ENCODE data around the gene ATF6B.
A peak's percentile ranks its signal among the peaks of the same experiment; 100 is the strongest.

Gene ATF6B

GRCh38 chr6:32129297-32130088 is 1.4 kb upstream of the ATF6B start:
- no peak for DNase-seq

GRCh38 chr6:32128751-32129296 is 778 bp upstream of the ATF6B start:
- no peak for DNase-seq

DNA sequence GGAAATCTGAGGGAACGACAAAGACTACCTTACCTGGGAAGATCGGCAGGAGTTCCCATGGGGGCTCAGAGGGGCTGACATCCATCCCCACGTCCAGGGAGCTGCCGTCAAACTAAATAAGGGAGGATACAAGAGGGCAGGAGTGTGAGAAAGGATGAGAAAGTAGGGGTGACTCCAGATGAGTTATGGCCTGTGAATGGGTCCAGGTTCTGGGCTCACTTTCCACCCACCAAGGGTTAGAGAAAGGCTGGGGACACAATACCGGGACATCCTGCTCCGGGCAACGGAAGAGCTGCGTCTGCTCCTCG is 683 bp downstream of the ATF6B start:
- no peak for DNase-seq

- DNase-seq: no peak
These were observed 1.2 kb downstream of the ATF6B start for GRCh38 chr6:32126880-32127279.

GRCh38 chr6:32123681-32124080 is 4.4 kb downstream of the ATF6B start:
- no peak for DNase-seq

- no peak for DNase-seq
These were observed 7.4 kb downstream of the ATF6B start for GRCh38 chr6:32120573-32121059.

GRCh38 chr6:32118782-32119628 is 9.0 kb downstream of the ATF6B start:
- peak; percentile 63 for DNase-seq

DNA sequence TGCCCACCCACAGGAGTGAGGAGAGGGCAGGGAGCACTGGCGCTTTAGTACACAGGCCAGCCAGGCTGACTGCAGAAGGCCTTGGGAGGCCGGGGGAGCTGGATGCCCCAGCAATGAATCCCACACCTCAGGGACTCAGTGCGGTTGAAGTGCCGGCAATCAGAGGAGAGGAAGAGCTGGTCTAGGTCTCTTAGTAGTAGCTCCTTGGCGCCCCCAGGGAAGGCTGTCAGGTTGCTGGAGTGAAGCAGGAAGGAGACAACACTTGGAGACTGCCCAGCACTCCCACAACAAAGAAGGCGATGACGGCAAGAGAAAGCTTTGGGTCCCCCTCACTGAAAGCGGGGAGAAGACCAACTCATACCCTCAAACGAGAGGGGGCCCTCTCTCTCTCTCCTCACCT is 10.6 kb downstream of the ATF6B start:
- DNase-seq: no peak

GRCh38 chr6:32116674-32117073 is 11.4 kb downstream of the ATF6B start:
- DNase-seq: no peak

DNA sequence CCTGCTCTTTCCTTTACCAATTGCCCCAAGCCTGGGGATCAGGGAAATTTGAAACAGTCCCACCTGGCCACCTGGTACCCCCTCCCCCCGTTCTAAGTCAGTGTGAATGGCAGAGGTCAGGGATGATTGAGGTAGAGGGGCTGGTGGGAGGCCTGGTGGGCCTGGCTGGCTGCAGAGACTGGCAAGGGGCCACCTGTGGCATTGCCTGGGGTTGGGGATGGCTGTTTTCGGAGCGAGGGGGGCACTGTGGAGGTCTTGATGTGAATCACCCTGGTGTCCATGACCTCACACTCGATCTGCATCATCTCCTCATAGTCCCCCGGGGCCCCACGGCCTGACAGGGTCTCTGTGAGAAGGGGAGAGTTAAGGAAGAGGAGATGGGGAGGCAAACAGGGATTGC is 12.4 kb downstream of the ATF6B start:
- no peak for DNase-seq

- DNase-seq: no peak
These were observed 13.2 kb downstream of the ATF6B start for GRCh38 chr6:32114796-32115195.

DNA sequence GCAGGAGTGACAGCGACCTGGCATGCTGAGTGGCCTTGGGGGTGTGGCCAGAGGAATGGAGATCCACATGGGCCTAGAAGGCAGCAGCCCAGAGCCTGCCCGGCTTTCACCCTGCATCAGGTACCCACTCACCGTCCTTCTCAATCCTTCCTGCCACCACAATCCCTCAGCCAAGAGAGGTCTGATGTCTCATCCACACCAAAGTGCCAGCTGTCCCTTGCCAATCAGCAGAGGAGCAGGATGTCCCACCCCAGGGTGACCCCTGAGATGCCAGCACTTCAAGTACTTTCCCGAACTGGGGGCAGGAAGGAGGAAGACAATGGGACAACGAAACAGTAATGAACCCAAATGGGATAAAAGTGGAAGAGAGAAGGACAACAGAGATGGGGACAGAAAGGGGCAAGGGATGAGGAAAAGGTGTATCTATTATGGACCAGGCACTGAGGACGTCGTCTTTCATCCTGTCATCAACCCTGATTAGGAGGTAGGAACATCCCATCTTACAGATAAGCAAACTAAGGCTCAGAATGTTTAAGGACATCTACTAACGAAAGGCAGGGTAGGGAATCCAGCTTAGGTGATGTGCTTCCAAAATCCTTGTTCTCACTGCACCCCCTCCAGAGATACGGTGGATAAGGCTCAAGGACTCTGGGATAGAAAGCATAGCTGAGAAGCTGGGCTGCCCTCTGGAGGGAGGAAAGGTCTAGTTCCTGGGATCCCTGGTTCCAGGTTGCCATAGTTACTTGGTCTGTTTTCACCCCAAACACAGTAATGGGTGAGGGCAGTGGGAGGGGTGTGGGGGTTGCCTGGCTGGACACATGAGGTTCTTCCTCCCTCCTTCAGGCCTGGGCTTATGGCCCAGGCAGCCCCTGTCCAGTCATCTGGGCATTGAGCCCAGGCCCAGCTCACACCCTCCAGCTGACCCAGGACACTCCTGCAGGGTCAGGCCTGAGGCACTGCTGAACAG is 14.4 kb downstream of the ATF6B start:
- DNase-seq: no peak

DNA sequence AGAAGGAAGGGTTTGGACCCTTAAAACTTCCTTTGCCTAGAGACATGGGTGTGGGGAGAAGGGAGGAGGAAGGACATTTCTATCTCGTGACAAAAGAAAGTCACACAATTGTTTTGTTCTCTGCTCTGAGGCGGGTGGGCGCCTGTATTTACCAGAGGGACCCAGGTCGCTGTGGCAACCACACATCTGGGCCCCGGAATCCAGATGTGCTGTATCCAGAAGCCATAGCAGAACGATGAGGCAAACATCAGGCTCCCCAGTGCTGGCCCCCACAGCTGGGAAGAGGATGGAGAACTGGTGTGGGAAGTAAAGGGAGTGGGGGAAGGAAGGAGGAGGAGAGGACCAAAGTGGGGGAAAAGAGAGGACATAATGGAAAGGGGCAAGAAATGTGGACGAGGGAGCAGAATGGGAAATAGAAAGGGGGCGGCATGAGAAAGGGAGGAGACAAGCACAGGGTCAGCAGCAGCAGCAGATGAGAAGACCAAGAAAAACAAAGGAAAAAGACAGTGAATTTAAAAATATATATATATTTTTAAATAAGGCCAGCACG is 15.5 kb downstream of the ATF6B start:
- no peak for DNase-seq

- DNase-seq: no peak
These were observed 16.5 kb downstream of the ATF6B start for GRCh38 chr6:32111424-32112066.

DNA sequence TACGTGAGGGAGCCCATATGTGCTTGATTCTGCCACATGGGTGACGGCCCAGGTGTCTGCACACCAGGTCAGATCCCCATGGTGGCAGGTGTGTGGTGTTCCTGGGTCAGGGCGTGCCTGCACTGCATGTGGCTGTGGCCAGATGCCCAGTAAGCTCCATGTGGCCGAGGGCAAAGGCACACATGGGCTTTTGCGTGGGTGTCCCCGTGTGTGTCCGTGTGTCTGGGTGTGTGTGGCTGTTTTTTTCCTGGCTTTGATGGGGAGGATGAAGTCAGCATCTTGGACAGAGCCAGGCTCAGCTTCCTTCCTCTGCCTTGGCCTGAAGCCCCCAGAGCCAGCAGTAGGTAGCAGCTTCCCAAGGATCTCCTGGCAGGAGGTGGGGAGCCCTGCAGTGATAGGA is 17.4 kb downstream of the ATF6B start:
- peak; percentile 30 for DNase-seq

DNA sequence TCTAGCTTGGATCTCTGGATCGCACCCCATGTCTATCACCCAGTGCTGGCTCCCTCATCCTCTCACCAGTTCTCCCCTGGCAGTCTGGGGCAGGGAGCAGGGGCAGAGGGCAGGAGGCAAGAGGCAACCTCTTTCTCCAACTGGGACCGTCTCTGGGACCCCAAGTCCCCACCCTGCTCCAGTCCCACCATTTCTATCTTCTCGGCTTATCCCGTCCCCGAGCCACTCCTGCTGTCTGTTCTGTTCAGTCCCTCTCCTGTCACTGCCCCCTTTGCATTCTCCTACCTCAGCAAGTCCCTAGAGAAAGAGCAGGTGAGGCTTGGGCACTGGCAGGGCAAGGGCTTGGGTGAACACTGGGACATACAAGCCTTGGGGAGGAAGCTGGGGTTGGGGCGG is 18.3 kb downstream of the ATF6B start:
- no peak for DNase-seq

DNA sequence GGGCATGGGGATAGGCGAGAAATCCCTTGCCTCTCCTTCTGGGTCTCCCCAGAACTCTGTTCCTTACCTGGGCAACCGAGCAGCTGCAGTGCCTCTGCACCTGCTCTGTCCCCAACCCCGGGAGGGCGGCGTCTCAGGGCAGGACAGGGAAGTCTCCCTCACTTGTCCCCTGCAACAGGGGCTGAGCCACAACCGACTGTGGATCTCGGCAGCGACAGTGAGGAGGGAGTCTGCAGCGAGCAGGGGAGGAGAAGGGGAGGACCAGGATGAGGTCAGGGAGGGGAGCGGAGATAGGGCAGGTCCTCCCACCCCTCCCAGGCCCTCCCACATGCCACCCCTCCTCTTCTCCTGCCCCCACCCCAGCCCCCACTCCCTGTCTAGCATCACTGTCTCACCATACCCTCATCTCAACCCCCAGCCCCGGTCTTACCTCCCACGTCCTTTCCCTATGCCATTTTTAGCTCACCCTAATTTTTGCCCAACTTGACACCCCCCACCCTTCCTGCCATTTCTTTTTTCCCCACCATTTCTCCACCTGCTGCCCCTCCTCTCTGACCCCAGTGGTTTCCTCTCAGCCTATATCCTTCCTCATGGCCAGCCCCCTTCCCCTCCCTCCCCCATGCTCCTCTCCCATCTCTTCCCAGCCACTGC is 18.8 kb downstream of the ATF6B start, which contains the start of gene TNXB:
Gene TNXB (minus strand): TSS at position 225 of the 651 bp plus-strand sequence. CDS start 11,140 bp downstream, outside the sequence.
- no peak for DNase-seq

GRCh38 chr6:32108727-32109113 is 19.3 kb downstream of the ATF6B start:
- DNase-seq: no peak

DNA sequence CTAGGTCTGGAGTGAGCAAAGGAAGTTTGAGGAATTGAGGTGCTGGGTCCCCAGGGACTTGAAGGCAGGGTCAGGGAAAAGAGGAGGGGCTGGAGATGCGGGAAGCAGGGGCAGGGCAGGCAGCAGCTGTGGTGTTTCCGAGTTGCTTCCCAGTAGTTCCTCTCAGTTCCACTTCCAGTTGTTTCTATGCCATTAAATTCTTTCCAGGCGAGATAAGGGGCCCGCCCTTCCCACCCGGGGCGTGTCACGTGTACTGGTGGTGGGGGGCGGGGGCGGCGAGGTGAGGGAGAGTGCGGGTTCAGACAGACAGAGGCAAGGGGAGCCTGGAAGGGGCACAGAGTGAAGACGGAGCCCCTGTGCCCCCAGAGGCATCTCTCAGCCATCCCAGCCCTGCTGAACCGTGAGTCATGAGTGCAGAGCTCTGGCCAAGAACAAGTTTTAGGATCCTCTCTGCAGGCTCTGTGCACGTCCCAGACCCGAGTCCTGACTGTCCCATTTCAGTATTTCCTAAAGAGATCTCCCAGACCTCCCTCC is 19.9 kb downstream of the ATF6B start:
- DNase-seq: no peak

DNA sequence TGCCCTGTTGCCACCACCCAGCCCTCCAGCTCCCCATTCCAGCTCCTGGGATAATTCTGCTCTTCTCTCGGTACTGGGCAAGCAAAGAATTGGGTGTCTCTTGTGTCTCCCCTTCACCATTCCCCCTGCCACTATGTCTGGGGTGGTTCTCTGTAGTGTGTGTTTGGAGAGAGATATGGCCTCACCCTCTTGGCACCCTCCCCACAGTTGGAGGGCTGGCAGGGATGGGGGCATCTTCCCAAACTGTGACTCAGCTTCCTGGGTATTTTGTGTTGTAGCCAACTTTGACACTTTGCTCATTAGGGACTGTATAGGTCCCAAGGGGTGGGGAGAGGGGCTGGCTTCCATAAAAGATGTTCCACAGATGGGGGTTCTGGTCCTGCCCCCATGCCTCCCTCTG is 20.6 kb downstream of the ATF6B start:
- DNase-seq: no peak

DNA sequence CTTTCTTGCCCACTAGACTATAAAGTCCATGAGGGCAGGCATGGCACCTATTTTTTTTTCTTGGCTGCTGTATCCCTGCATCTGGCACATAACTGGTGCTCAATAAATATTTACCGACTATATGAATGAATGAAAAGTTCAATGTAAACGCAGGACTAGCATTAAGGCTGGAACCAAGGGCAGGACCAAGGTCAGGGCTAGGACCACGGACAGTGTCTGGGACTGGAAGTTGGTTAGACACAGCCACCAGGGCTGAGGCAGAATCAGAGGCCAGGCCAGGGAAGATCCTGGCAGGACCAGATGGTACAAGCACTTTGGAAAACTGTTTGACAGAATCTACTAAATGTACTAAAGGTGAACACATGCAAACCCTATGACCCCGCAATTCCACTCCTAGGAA is 22.6 kb downstream of the ATF6B start:
- no peak for DNase-seq

Measured in NCI-H774 (cell line).